IMR-90 (cell line): ENCODE measurements around the gene CHRNB1. TPM values are rescaled to one million over a fixed set of nuclear protein-coding genes. Genes with fewer than 3 reads are reported as not detected.

Experiments used
- ATAC-seq: fragments of 200-7000 bp; cut with Tn5 transposase; 2 replicates; pipeline ENCODE4 v1.9.1; 2020; ENCODE audit warnings: low read depth, mild to moderate bottlenecking, moderate library complexity
- BruUV-seq: library from RNA; stranded (reverse); fragments of 400-500 nt; replicated peaks from 2 replicates; lab custom pipeline; 2021; lab: Mats Ljungman, UMichigan
- CTCF ChIA-PET: fragments of 300-600 bp; formaldehyde crosslinking; extraction: SDS; loops from one replicate; lab custom pipeline; 2021; ENCODE audit warnings: antibody characterized with exemption; lab: Yijun Ruan, JAX
- POLR2A ChIA-PET: fragments of 300-600 bp; sonication (Branson Sonifier 250); formaldehyde crosslinking; loops from one replicate; lab custom pipeline; 2022; ENCODE audit warnings: antibody characterized with exemption; ENCODE audit not compliant: unreplicated experiment; lab: Charles Lee
- DNase-seq: peaks from one replicate; pipeline ENCODE4 v3.0.0; 2013
- H2AFZ ChIP-seq: replicated peaks from 2 replicates; pipeline ENCODE3; 2013; ENCODE audit warnings: low read length, mild to moderate bottlenecking; ENCODE audit not compliant: poor library complexity
- H2AK5ac ChIP-seq: 2 replicates; pipeline ENCODE4 v1.6.1; 2013; ENCODE audit warnings: low read depth, low read length, inconsistent platforms
- H2AK9ac ChIP-seq: replicated peaks from 2 replicates; pipeline ENCODE3; 2013; ENCODE audit warnings: mild to moderate bottlenecking, low read depth, low read length, moderate library complexity; ENCODE audit not compliant: poor library complexity
- H2BK120ac ChIP-seq: 2 replicates; pipeline ENCODE4 v1.6.1; 2013; ENCODE audit warnings: low read depth, low read length, inconsistent platforms
- H2BK15ac ChIP-seq: 3 replicates; pipeline ENCODE4 v1.6.1; 2013; ENCODE audit warnings: low read depth, low read length, inconsistent platforms
- H2BK20ac ChIP-seq: 2 replicates; pipeline ENCODE4 v1.6.1; 2013; ENCODE audit warnings: low read depth, mild to moderate bottlenecking, inconsistent platforms, low read length, moderate library complexity
- H2BK5ac ChIP-seq: 2 replicates; pipeline ENCODE4 v1.6.1; 2013; ENCODE audit warnings: mild to moderate bottlenecking, low read depth, low read length, inconsistent platforms; ENCODE audit not compliant: poor library complexity, severe bottlenecking
- H3K14ac ChIP-seq: replicated peaks from 2 replicates; pipeline ENCODE4 v1.6.1; 2013; ENCODE audit warnings: low read depth, low read length, inconsistent platforms
- H3K18ac ChIP-seq: 2 replicates; pipeline ENCODE4 v1.6.1; 2013; ENCODE audit warnings: low read depth, low read length, control low read depth
- H3K23ac ChIP-seq: 2 replicates; pipeline ENCODE4 v1.6.1; 2013; ENCODE audit warnings: low read depth, low read length, inconsistent platforms
- H3K27ac ChIP-seq: 2 replicates; pipeline ENCODE4 v1.5.1; 2013; ENCODE audit warnings: mild to moderate bottlenecking, control low read depth, low read length; ENCODE audit not compliant: insufficient read depth
- H3K27me3 ChIP-seq: 2 replicates; pipeline ENCODE4 v1.6.1; 2013; ENCODE audit warnings: low read length; ENCODE audit not compliant: control insufficient read depth, insufficient read depth
- H3K36me3 ChIP-seq: 2 replicates; pipeline ENCODE4 v1.6.1; 2013; ENCODE audit warnings: low read length, mixed read lengths; ENCODE audit not compliant: control insufficient read depth, insufficient read depth
- H3K4ac ChIP-seq: 2 replicates; pipeline ENCODE4 v1.6.1; 2013; ENCODE audit warnings: low read depth, low read length, inconsistent platforms
- H3K4me1 ChIP-seq: 2 replicates; pipeline ENCODE4 v1.6.1; 2013; ENCODE audit warnings: low read length, mixed read lengths; ENCODE audit not compliant: control insufficient read depth, insufficient read depth
- H3K4me2 ChIP-seq: 2 replicates; pipeline ENCODE4 v1.6.1; 2013; ENCODE audit warnings: low read depth, mild to moderate bottlenecking, control low read depth, low read length, moderate library complexity
- H3K4me3 ChIP-seq: 2 replicates; pipeline ENCODE4 v1.5.1; 2013; ENCODE audit warnings: low read depth, mild to moderate bottlenecking, control low read depth, low read length, moderate library complexity; ENCODE audit not compliant: insufficient read depth
- H3K56ac ChIP-seq: 2 replicates; pipeline ENCODE4 v1.6.1; 2013; ENCODE audit warnings: low read length, inconsistent platforms; ENCODE audit not compliant: insufficient read depth; ENCODE audit errors: extremely low read depth
- H3K79me1 ChIP-seq, 2 experiments: 2 replicates each; pipeline ENCODE4 v1.6.1; 2013; ENCODE audit warnings: low read length in 2 of 2, inconsistent platforms in 1 of 2, low read depth in 1 of 2
- H3K9ac ChIP-seq: 2 replicates; pipeline ENCODE4 v1.6.1; 2013; ENCODE audit warnings: low read depth, low read length, control low read depth
- H3K9me1 ChIP-seq: 2 replicates; pipeline ENCODE4 v1.6.1; 2013; ENCODE audit warnings: low read length, inconsistent platforms; ENCODE audit not compliant: insufficient read depth
- H3K9me3 ChIP-seq: 2 replicates; pipeline ENCODE4 v1.6.1; 2013; ENCODE audit warnings: low read length; ENCODE audit not compliant: control insufficient read depth, insufficient read depth
- H4K20me1 ChIP-seq: 2 replicates; pipeline ENCODE4 v1.6.1; 2013; ENCODE audit warnings: low read length, inconsistent platforms; ENCODE audit not compliant: insufficient read depth
- H4K5ac ChIP-seq: 2 replicates; pipeline ENCODE4 v1.6.1; 2013; ENCODE audit warnings: mild to moderate bottlenecking, low read depth, low read length, control low read depth
- H4K8ac ChIP-seq, 2 experiments: 2 replicates each; pipeline ENCODE4 v1.6.1; 2013; ENCODE audit warnings: low read depth in 2 of 2, low read length in 2 of 2, control low read depth in 1 of 2, inconsistent platforms in 1 of 2
- H4K91ac ChIP-seq: 2 replicates; pipeline ENCODE4 v1.6.1; 2013; ENCODE audit warnings: low read depth, low read length, inconsistent platforms; ENCODE audit not compliant: insufficient read depth
- CEBPB ChIP-seq: IDR thresholded peaks from 2 replicates; pipeline ENCODE4 v1.6.1; 2012; ENCODE audit warnings: low read depth, low read length, improper control_type of control experiment
- CHD1 ChIP-seq: IDR thresholded peaks from 2 replicates; pipeline ENCODE4 v1.6.1; 2012; ENCODE audit warnings: low read depth, low read length, improper control_type of control experiment
- MAZ ChIP-seq: IDR thresholded peaks from 2 replicates; pipeline ENCODE4 v1.6.1; 2012; ENCODE audit warnings: low read depth, mild to moderate bottlenecking, low read length, improper control_type of control experiment, moderate library complexity, borderline replicate concordance
- MXI1 ChIP-seq: IDR thresholded peaks from 2 replicates; pipeline ENCODE4 v1.6.1; 2012; ENCODE audit warnings: low read depth, mild to moderate bottlenecking, low read length, moderate library complexity, borderline replicate concordance
- POLR2A ChIP-seq: IDR thresholded peaks from 2 replicates; pipeline ENCODE4 v1.6.1; 2012; ENCODE audit warnings: mild to moderate bottlenecking, low read depth, low read length
- RFX5 ChIP-seq: IDR thresholded peaks from 2 replicates; pipeline ENCODE4 v1.8.0; 2012; ENCODE audit warnings: low read depth, mild to moderate bottlenecking, low read length, moderate library complexity
- SMC3 ChIP-seq: fragments of 150-350 bp; IDR thresholded peaks from 2 replicates; pipeline ENCODE4 v1.6.1; 2016; ENCODE audit warnings: low read depth, mild to moderate bottlenecking, antibody characterized with exemption, low read length, moderate library complexity
- WGBS, 2 experiments: methylation state at CpG; one replicate each; pipeline versions ENCODE4 v1.1.5 to v1.1.7; 2013; ENCODE audit warnings: missing lambda C conversion rate in 2 of 2; ENCODE audit not compliant: insufficient read length in 1 of 2; ENCODE audit errors: extremely low coverage in 2 of 2; 5-methylcytosine and 5-hydroxymethylcytosine counted together
- dilution Hi-C: fragments of 300-500 bp; cut with HindIII; formaldehyde crosslinking; loops from one replicate; pipeline ENCODE4 v1.14.3; 2018; ENCODE audit warnings: low sequenced_read_pairs; ENCODE audit not compliant: unreplicated experiment
- in situ Hi-C: fragments of 300-500 bp; cut with MboI; formaldehyde crosslinking; loops from 3 replicates; pipeline ENCODE4 v1.14.3; 2019; ENCODE audit warnings: low sequenced_read_pairs, inconsistent platforms, mixed read lengths
- intact Hi-C: fragments of 100-400 bp; cut with micrococcal nuclease; formaldehyde crosslinking; loops from 2 replicates; pipeline ENCODE4 v1.10.0; 2022
- polyA plus RNA-seq, 3 experiments: library from polyadenylated mRNA; depleted of rRNA; stranded (reverse); fragments of >200 nt; gene quantifications; 2 replicates each; pipeline ENCODE4 v1.2.3, GENCODE V29; 2012; ENCODE audit warnings: low replicate concordance in 1 of 3
- total RNA-seq: library from RNA; depleted of rRNA; stranded (reverse); fragments of >200 nt; gene quantifications from 2 replicates; pipeline ENCODE4 v1.2.3, GENCODE V29; 2012
- TF ChIP-seq, protein P1 (sequence below): conservative IDR thresholded peaks from 2 replicates; pipeline ENCODE4 v1.5.1; 2012; ENCODE audit warnings: mild to moderate bottlenecking, low read depth, low read length, improper control_type of control experiment
- TF ChIP-seq, protein P2 (sequence below): fragments of 150-350 bp; IDR thresholded peaks from 2 replicates; pipeline ENCODE4 v1.6.1; 2016; ENCODE audit warnings: low read depth, mild to moderate bottlenecking, low read length, moderate library complexity, borderline replicate concordance

CHRNB1 gene
- total and polyA plus RNA-seq, 2 of the 4 experiments (the other 2 are of a cell fraction): 4.3 to 6.0 TPM

GRCh38 chr17:7419819-7420610, 24.8 kb upstream of the CHRNB1 start, which contains the start of gene SPEM1:
SPEM1 (plus strand) TSS chr17:7420324; CDS start chr17:7420385, 61 bp downstream.
- ATAC-seq (no peak), DNase-seq (no peak)
- Histone ChIP-seq H2AFZ (no peak within 1 kb of the TSS), H4K5ac (no peak within 1 kb of the TSS), H3K36me3 (peaks cover 21% of the 10 kb centered on the region), H3K9me1 (0 out of 2 replicates have a peak, but pooled peaks cover 6% of the 10 kb centered on the region), H3K56ac (no peak within 1 kb of the TSS), H3K4me2 (no peak within 1 kb of the TSS), H3K23ac (no peak within 1 kb of the TSS), H3K4ac (no peak within 1 kb of the TSS), H3K79me1 (no peaks in the 10 kb centered on the region), H2AK9ac (peak within 1 kb of the TSS; percentile 42), H2BK120ac (no peak within 1 kb of the TSS), H3K9me3 (no peaks in the 10 kb centered on the region), H2BK20ac (no peak within 1 kb of the TSS), H3K4me1 (no peaks in the 10 kb centered on the region), H4K8ac (no peak within 1 kb of the TSS), H4K91ac (no peak within 1 kb of the TSS), H3K27ac (no peak within 1 kb of the TSS), H2AK5ac (no peak within 1 kb of the TSS), H2BK5ac (no peak within 1 kb of the TSS), H4K20me1 (peaks cover 7% of the 10 kb centered on the region; the same call in 1 of the 2 replicates), H3K18ac (no peak within 1 kb of the TSS), H3K14ac (no peak within 1 kb of the TSS), H2BK15ac (no peak within 1 kb of the TSS), H3K9ac (no peak within 1 kb of the TSS), H3K4me3 (no peak within 1 kb of the TSS), H3K27me3 (no peaks in the 10 kb centered on the region)
- WGBS, 2 experiments: 33% methylated on average over 6 of the region's 17 CpGs; no CpG with 5 or more reads in 1 of the 2 experiments
- in situ Hi-C loops (no loop called here), dilution Hi-C loops (no loop called here), intact Hi-C loops (no loop called here)
- BruUV-seq: no TSS peak
- TF ChIP-seq CHD1 (no peak), MXI1 (no peak), RFX5 (no peak), MAZ (no peak), CEBPB (no peak), POLR2A (no peak), SMC3 (no peak)
- TF ChIP-seq, protein P1, sequence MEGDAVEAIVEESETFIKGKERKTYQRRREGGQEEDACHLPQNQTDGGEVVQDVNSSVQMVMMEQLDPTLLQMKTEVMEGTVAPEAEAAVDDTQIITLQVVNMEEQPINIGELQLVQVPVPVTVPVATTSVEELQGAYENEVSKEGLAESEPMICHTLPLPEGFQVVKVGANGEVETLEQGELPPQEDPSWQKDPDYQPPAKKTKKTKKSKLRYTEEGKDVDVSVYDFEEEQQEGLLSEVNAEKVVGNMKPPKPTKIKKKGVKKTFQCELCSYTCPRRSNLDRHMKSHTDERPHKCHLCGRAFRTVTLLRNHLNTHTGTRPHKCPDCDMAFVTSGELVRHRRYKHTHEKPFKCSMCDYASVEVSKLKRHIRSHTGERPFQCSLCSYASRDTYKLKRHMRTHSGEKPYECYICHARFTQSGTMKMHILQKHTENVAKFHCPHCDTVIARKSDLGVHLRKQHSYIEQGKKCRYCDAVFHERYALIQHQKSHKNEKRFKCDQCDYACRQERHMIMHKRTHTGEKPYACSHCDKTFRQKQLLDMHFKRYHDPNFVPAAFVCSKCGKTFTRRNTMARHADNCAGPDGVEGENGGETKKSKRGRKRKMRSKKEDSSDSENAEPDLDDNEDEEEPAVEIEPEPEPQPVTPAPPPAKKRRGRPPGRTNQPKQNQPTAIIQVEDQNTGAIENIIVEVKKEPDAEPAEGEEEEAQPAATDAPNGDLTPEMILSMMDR: no peak
- TF ChIP-seq, protein P2, sequence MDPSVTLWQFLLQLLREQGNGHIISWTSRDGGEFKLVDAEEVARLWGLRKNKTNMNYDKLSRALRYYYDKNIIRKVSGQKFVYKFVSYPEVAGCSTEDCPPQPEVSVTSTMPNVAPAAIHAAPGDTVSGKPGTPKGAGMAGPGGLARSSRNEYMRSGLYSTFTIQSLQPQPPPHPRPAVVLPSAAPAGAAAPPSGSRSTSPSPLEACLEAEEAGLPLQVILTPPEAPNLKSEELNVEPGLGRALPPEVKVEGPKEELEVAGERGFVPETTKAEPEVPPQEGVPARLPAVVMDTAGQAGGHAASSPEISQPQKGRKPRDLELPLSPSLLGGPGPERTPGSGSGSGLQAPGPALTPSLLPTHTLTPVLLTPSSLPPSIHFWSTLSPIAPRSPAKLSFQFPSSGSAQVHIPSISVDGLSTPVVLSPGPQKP: no peak
- CTCF ChIA-PET: interaction anchor here (0.5 kb wide), 1 partner anchor 111 kb away, joined by 7 read pairs; no protein-coding TSS in a partner anchor
- POLR2A ChIA-PET: interaction anchor here (1.0 kb wide), 1 partner anchor 14 kb away, joined by 3 read pairs; no protein-coding TSS in a partner anchor
